Hepatocyte (in vitro differentiated cells): ENCODE measurements around the gene CCDC106. TPM values are rescaled to one million over a fixed set of nuclear protein-coding genes. Genes with fewer than 3 reads are reported as not detected.

Source experiments
- DNase-seq: peaks from one replicate; pipeline ENCODE4 v3.0.0-alpha.2; 2016; ENCODE audit warnings: low spot score
- H2AFZ ChIP-seq: fragments of 200-600 bp; sonication (generic); 2 replicates; pipeline ENCODE4 v1.6.0; 2016; ENCODE audit warnings: antibody characterized with exemption, mild to moderate bottlenecking
- H3K27ac ChIP-seq: fragments of 200-600 bp; sonication (generic); 2 replicates; pipeline ENCODE4 v1.5.1; 2016; ENCODE audit warnings: mild to moderate bottlenecking
- H3K27me3 ChIP-seq: fragments of 200-600 bp; sonication (generic); 2 replicates; pipeline ENCODE4 v1.6.1; 2016
- H3K36me3 ChIP-seq: fragments of 200-600 bp; sonication (generic); replicated peaks from 2 replicates; pipeline ENCODE4 v1.5.1; 2016; ENCODE audit warnings: low read depth; ENCODE audit not compliant: insufficient read depth
- H3K4me1 ChIP-seq: fragments of 200-600 bp; sonication (generic); 2 replicates; pipeline ENCODE4 v1.5.1; 2016; ENCODE audit warnings: mild to moderate bottlenecking, moderate library complexity; ENCODE audit not compliant: insufficient read depth
- H3K4me2 ChIP-seq: fragments of 200-600 bp; sonication (generic); 2 replicates; pipeline ENCODE4 v1.6.0; 2016
- H3K4me3 ChIP-seq: fragments of 200-600 bp; sonication (generic); 2 replicates; pipeline ENCODE4 v1.5.1; 2016; ENCODE audit warnings: mild to moderate bottlenecking
- H3K79me2 ChIP-seq: fragments of 200-600 bp; sonication (generic); 2 replicates; pipeline ENCODE4 v1.6.0; 2017; ENCODE audit warnings: mild to moderate bottlenecking
- H3K9me2 ChIP-seq: fragments of 200-600 bp; sonication (generic); replicated peaks from 2 replicates; pipeline ENCODE4 v1.6.0; 2017; ENCODE audit warnings: mild to moderate bottlenecking; ENCODE audit not compliant: insufficient read depth
- H3K9me3 ChIP-seq: fragments of 200-600 bp; sonication (generic); 2 replicates; pipeline ENCODE4 v1.5.1; 2016; ENCODE audit warnings: low read depth, mild to moderate bottlenecking
- H4K20me1 ChIP-seq: fragments of 200-600 bp; sonication (generic); 2 replicates; pipeline ENCODE4 v1.6.0; 2016; ENCODE audit warnings: mild to moderate bottlenecking; ENCODE audit not compliant: insufficient read depth, poor library complexity, severe bottlenecking
- EZH2 ChIP-seq: fragments of 200-600 bp; sonication (generic); IDR thresholded peaks from 2 replicates; pipeline ENCODE4 v1.6.1; 2016; ENCODE audit warnings: antibody characterized with exemption, mild to moderate bottlenecking, borderline replicate concordance
- EZH2phosphoT487 ChIP-seq: fragments of 200-600 bp; sonication (generic); IDR thresholded peaks from one replicate; pipeline ENCODE4 v1.6.1; 2018; ENCODE audit warnings: antibody characterized with exemption, mild to moderate bottlenecking, low read depth, moderate library complexity; ENCODE audit not compliant: unreplicated experiment, severe bottlenecking
- WGBS: methylation state at CpG from one replicate; pipeline ENCODE4 v1.1.6; 2016; ENCODE audit warnings: low lambda C conversion rate; ENCODE audit errors: missing lambda C conversion rate; 5-methylcytosine and 5-hydroxymethylcytosine counted together
- polyA plus RNA-seq: library from polyadenylated mRNA; unstranded; fragments of >200 nt; fragmentation: Nextera tagmentation; extraction: Ambion mirVana; gene quantifications from 2 replicates; pipeline ENCODE4 v1.2.1, GENCODE V29; 2016
- total RNA-seq: library from RNA; depleted of rRNA; stranded (reverse); fragments of >200 nt; gene quantifications from 2 replicates; pipeline ENCODE4 v1.2.3, GENCODE V29; 2014
- TF ChIP-seq, protein P1 (sequence below): fragments of 200-600 bp; sonication (generic); IDR thresholded peaks from 2 replicates; pipeline ENCODE4 v1.5.1; 2016; ENCODE audit warnings: antibody characterized with exemption, mild to moderate bottlenecking; ENCODE audit not compliant: poor library complexity

The CCDC106 gene
- total and polyA plus RNA-seq, 2 experiments from 2014 or later = 18.3 to 31.7 TPM

- TF ChIP-seq, protein P1, sequence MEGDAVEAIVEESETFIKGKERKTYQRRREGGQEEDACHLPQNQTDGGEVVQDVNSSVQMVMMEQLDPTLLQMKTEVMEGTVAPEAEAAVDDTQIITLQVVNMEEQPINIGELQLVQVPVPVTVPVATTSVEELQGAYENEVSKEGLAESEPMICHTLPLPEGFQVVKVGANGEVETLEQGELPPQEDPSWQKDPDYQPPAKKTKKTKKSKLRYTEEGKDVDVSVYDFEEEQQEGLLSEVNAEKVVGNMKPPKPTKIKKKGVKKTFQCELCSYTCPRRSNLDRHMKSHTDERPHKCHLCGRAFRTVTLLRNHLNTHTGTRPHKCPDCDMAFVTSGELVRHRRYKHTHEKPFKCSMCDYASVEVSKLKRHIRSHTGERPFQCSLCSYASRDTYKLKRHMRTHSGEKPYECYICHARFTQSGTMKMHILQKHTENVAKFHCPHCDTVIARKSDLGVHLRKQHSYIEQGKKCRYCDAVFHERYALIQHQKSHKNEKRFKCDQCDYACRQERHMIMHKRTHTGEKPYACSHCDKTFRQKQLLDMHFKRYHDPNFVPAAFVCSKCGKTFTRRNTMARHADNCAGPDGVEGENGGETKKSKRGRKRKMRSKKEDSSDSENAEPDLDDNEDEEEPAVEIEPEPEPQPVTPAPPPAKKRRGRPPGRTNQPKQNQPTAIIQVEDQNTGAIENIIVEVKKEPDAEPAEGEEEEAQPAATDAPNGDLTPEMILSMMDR = no peak
- TF ChIP-seq EZH2 (no peak), EZH2phosphoT487 (no peak)
- WGBS = 93% methylated on average over 24 of the region's 24 CpGs
- Histone ChIP-seq H3K27ac (no peak overlapping the region), H3K9me2 (no peaks in the 10 kb centered on the region), H3K27me3 (no peaks in the 10 kb centered on the region), H3K9me3 (no peaks in the 10 kb centered on the region), H4K20me1 (peaks cover 51% of the 10 kb centered on the region), H2AFZ (no peak overlapping the region), H3K4me1 (peaks cover 36% of the 10 kb centered on the region), H3K4me2 (no peak overlapping the region), H3K4me3 (no peak overlapping the region), H3K36me3 (no peaks in the 10 kb centered on the region), H3K79me2 (peaks cover 86% of the 10 kb centered on the region)
- DNase-seq = no peak
These were observed 31.6 kb downstream of the CCDC106 start for GRCh38 chr19:55679343-55680257.

DNA sequence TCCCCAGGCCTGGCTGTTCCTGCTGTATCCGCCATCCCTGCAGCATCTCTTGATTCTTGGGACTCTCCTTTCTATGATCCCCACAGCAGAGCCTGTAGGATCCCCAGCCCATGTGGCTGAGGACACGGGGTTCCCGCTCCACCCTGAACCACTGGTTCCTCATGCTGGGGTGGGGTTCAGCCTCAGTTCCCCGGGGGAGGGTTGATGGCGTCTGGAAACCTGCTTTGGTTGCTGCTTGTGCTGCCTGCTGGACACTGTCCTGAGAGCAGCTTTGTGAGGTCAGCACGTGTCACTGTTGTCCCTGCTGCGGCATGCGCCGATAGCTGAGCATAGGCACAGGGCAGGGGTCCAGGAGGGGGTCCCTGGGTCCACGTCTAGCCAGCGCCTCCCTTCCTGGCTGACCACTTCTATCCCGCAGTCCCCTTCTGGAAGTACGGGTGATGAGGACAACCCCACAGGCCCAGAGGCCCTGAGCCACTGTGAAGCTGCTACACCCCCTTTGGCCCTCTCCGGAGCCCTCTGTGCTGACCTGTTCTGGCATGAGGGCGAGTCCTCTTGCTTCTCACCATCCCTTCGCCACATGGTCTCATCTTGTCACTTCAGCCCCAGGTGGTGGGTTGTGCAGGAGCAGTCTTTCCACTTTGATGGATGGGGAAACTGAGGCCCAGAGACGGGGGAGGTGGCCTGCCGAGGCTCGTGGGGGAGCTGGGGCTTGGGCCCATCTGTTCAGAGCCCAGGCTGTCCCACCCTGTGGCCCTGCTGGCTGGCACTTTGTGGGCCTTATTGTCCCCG lies 32.5 kb downstream of the CCDC106 start:
- H3K4me2 ChIP-seq = no peak overlapping the region
- TF ChIP-seq EZH2phosphoT487 (no peak), EZH2 (no peak)
- TF ChIP-seq, protein P1 = no peak
- no peaks in the 10 kb centered on the region for H3K36me3 ChIP-seq
- no peaks in the 10 kb centered on the region for H3K9me2 ChIP-seq
- no peaks in the 10 kb centered on the region for H3K27me3 ChIP-seq
- peaks cover 41% of the 10 kb centered on the region for H3K4me1 ChIP-seq
- H3K9me3 ChIP-seq = no peaks in the 10 kb centered on the region
- WGBS = 98% methylated on average over 20 of the region's 20 CpGs
- no peak overlapping the region for H3K4me3 ChIP-seq
- peaks cover 92% of the 10 kb centered on the region for H3K79me2 ChIP-seq
- no peak overlapping the region for H3K27ac ChIP-seq
- DNase-seq = no peak
- no peak overlapping the region for H2AFZ ChIP-seq
- H4K20me1 ChIP-seq = peaks cover 51% of the 10 kb centered on the region

DNA sequence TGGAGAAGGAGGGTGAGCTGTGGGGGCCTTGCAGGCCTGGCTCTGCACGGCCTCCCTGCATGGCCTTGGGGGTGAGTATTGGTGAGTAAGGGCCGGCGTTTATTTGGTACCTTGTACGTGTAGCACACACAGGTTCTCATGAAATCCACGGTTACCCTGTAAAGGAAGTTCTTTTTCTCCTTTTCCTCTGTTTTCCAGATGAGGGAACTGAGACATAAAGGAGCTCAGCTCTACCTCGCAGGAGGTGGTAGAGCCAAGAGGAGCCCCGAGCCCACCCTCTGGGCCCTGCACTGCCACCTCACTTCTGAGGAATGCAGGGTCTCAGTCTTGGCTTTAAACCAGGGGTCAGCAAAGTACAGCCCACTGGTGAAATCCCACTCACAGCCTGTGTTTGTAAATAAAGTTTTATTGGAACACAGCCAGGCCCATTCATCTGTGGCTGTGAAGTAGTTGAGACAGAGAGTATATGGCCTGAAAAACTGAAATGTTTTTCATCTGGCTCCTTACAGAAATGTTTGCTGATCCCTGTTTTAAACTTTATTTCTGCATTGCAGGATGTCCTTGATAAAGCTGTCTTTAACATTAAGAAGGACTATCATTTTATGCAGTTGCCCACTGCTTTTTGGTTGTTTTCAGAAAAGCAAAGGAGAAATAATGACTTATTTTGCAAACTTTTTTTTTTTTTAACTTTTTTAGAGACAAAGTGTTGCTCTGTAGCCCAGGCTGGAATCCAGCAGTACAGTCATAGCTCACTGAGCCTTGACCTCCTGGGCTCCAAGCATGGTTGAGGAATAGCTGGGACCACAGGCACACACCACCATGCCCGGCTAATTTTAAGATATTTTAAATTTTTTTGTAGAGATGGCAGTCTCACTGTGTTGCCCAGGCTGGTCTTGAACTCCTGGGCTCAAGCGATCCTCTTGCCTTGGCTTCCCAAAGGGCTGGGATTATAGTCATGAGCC lies 33.4 kb downstream of the CCDC106 start:
- H3K4me1 ChIP-seq = peaks cover 41% of the 10 kb centered on the region
- no peaks in the 10 kb centered on the region for H3K9me3 ChIP-seq

More for the DNA sequence above, 33.4 kb downstream of the CCDC106 start:
- 91% methylated on average over 9 of the region's 9 CpGs for WGBS
- no peak overlapping the region for H3K4me2 ChIP-seq
- no peak overlapping the region for H3K27ac ChIP-seq
- H3K79me2 ChIP-seq = peaks cover 92% of the 10 kb centered on the region
- no peaks in the 10 kb centered on the region for H3K27me3 ChIP-seq
- no peaks in the 10 kb centered on the region for H3K9me2 ChIP-seq
- no peak overlapping the region for H2AFZ ChIP-seq
- peaks cover 53% of the 10 kb centered on the region for H4K20me1 ChIP-seq
- no peaks in the 10 kb centered on the region for H3K36me3 ChIP-seq
- TF ChIP-seq EZH2phosphoT487 = no peak
- no peak for TF ChIP-seq EZH2
- no peak for DNase-seq
- H3K4me3 ChIP-seq = no peak overlapping the region
